Stimulated activated CD8-positive, alpha-beta memory T cell treated with anti-CD3 and anti-CD28 coated beads, Interleukin-2, amount 100 ng/mL, for 1 hour (primary cell): Measurements from ENCODE around the gene DSCAM.
"Not testable (repeated sequence)": the region's sequence is repeated elsewhere in the genome, so short reads cannot be mapped to it uniquely, and the experiment has no call there.

Experiments
- DNase-seq, 2 donors: peaks; one replicate each; pipeline ENCODE4 v3.0.0-alpha.2; 2020; ENCODE audit warnings: low read depth in 2 of 2

Gene DSCAM

DNA sequence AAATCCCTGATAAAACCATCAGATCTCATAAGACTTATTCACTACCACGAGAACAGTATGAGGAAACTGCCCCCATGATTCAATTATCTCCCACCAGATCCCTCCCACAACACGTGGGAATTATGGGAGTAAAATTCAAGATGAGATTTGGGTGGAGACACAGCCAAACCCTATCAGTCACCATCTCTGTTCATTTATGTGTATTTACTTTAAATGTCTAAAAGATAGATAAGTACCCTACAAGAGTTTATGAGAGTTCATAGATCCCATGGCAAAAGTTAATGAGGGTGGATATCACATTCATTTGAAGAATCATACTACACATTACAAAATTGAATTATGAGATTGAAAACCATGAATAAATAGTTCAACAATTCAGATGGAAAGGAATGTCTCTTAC lies 526.2 kb downstream of the DSCAM start:
- not testable (repeated sequence) for DNase-seq

DNA sequence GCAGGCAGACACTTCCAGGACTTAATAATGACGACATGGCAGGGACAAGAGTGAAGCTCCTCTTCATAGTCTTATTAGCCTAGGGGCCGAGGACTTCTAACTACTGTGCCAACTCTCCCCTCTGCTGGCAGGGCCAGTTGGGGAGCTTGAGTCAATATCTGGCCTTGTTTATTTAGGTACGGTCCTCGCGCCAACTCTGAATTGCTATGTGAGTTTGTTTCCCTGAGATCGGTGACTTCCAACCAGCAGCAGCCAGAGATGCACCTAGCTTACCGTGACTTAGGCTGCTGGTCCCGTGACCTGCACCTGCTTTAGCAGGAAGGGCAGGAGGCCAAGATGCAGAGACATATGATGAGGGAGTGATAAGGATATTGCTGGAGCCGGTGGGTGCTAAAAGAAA lies 528.6 kb downstream of the DSCAM start:
- no peak for DNase-seq

GRCh38 chr21:40316104-40316503 lies 530.9 kb downstream of the DSCAM start:
- no peak for DNase-seq

GRCh38 chr21:40315626-40316025 lies 531.3 kb downstream of the DSCAM start:
- DNase-seq: no peak

- no peak for DNase-seq
Observed at GRCh38 chr21:40313260-40313659, 533.7 kb downstream of the DSCAM start.

GRCh38 chr21:40300300-40300699 lies 546.7 kb downstream of the DSCAM start:
- no peak for DNase-seq

DNA sequence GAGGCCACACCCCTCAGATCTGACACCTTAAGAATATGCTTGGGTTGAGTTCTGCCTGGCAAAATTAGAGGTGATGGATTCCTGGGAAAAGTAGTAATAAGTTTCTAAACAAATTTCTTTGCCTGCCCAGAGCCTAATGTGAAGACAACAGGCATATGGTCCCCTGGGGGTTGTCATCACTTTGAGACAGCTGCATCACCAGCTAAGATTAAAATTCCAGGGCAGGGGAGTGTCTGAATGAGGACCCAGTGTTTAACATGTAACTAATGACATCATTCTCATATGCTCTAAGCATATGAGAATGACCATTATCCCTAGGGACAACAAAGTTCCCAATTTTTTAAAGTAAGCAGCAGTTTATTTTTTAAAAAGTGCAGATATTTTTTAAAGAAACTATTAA lies 547.5 kb downstream of the DSCAM start:
- no peak for DNase-seq

DNA sequence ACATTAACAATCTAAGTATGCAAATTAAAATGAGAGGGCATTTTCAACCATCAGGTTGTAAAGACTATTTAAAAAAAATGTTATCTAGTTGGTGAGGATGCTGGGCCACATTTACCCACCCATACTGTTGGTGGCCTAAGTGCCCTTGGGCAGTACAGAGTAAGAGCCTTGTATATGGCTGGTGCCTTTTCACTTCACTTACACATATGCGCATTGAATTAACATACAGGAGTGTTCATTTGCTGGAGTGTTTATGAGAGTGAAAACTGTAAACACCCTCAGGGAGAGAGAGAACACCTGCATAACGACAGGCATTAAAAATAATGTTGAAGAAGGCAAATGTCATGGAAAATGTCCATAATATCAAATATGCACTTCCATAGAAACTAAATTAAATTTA lies 552.6 kb downstream of the DSCAM start:
- DNase-seq: no peak

DNA sequence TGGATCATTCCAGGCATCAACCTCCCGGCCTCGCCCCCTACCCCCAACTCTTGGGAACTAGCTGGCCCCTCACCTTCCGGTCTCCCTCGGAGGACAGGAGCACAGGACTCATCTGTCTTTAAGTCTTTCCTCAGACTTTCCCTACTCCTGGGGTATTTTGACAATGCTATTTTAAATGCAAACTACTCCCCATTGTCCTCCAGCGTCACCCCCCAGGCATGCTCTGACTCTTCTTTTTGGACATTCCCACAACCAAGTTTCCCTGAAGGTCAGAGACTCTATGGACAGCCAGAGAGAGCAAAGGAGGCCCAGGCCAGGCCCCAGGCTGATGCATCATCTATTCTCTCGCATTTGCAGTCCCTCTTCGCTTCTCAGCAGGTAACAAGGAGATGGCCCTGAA lies 555.4 kb downstream of the DSCAM start:
- DNase-seq: no peak

GRCh38 chr21:40284409-40284808 lies 562.5 kb downstream of the DSCAM start:
- no peak for DNase-seq

GRCh38 chr21:40282912-40283886 lies 563.8 kb downstream of the DSCAM start:
- no peak for DNase-seq

DNA sequence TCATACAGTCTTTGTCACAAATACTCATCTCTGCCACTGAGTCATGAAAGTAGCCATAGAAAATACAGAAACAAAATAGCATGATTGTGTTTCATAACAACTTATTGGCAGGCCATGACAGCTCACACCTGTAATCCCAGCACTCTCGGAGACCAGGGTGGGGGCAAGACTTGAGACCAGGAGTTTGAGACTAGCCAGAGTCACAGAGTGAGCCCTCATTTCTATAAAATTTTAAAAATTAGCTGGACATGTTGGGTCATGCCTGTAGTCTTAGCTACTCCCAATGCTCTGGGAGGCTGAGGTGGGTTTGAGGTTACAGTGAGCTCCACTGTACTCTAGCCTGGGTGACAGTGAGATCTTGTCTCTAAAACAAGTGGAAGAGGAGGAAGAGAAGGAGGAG lies 568.6 kb downstream of the DSCAM start:
- DNase-seq: no peak

DNA sequence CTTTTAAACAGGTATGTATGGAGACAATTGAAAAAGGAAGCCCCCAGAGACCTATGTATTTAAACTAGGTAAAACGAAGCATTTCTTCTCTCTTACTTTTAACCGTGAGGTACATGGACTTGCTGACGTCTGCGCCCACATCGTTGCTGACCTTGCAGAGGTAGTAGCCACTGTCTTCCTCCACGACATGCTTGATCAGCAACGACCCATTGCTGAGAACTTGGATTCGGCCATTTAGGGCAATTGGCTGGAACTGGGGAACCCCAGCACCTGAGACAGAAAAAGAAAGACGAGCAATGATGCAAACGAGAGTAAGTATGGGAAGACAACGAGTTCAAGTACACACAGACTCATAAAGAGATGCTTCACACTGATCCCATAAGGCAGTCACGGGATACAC lies 571.0 kb downstream of the DSCAM start:
- DNase-seq: no peak

DNA sequence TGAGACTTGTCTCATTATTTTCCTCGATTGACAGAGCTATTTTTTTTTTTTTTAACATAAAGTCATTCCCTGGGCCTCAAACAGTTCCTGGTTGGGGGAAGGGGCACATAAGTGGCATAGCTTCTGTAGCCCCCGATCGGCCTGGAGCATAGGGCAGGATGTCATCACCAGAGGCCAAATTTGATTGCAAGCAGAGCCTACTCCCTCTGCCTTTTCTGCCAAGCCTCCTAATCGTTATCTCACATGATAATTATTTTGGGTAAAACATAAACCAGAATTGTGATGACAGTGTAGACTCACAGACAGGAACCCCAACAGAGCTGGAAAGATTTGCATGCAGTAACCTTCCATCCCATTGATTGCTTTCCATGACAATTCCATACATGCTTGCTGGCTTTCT lies 574.9 kb downstream of the DSCAM start:
- no peak for DNase-seq

DNA sequence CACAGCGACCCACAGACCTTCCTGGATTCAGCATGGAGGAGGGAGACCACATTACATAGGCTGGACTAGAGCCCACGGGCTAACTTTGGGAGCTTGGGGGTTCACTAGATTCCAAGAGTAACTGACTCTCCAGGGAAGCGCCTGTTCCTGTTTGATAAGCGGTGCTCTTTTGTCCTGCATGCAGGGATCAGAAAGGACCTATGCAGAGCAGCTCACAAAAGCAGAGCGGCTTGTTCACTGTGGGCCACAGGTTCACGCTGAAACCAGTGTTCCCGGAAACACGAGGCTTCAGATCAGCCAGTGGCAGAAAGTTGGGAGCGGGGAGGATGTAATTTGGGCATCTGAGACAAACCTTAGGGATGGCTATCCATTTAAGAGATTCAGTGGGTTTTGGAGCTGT lies 575.8 kb downstream of the DSCAM start:
- DNase-seq: no peak

- DNase-seq: no peak
Observed at GRCh38 chr21:40270047-40270446, 576.9 kb downstream of the DSCAM start.

DNA sequence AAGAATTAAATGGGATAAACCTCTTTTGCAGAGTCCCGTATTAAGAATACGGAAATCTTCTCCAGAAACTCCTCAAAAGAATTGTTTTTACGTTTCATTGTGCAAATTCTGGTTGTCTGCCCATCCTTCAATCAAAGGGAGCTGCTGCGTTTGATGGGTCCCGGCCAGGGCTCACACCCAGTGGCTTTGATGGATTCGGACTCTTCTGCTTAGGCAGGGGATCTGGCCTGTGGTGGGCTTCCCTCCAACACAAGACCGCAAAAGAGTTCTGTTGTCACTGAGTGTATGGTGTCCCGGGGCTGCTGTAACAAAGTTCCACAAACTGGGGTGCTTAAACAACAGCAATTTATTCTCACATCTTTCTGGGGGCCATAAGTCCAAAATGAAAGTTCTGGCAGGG lies 577.7 kb downstream of the DSCAM start:
- no peak for DNase-seq

DNA sequence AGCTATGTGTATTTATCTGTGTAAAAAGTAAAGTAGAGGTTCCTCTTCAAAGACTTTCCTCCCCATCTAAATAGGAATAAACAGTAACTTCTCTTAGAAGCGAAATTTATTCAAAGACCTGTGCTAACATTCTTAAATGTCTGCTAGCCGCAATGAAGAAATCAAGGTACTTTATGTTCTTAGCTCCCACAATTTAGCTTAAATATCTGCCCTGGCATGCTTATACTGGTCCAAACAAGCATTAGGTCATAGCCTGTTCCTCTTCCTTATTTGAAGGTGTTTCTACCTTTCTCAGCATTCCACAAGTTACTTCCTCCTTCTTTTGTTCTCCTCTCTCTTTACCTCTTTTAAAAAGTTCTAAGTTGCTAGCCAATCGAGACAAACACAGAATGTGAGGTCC lies 588.5 kb downstream of the DSCAM start:
- not testable (repeated sequence) for DNase-seq

- DNase-seq: no peak
Observed at GRCh38 chr21:40257342-40257741, 589.6 kb downstream of the DSCAM start.

DNA sequence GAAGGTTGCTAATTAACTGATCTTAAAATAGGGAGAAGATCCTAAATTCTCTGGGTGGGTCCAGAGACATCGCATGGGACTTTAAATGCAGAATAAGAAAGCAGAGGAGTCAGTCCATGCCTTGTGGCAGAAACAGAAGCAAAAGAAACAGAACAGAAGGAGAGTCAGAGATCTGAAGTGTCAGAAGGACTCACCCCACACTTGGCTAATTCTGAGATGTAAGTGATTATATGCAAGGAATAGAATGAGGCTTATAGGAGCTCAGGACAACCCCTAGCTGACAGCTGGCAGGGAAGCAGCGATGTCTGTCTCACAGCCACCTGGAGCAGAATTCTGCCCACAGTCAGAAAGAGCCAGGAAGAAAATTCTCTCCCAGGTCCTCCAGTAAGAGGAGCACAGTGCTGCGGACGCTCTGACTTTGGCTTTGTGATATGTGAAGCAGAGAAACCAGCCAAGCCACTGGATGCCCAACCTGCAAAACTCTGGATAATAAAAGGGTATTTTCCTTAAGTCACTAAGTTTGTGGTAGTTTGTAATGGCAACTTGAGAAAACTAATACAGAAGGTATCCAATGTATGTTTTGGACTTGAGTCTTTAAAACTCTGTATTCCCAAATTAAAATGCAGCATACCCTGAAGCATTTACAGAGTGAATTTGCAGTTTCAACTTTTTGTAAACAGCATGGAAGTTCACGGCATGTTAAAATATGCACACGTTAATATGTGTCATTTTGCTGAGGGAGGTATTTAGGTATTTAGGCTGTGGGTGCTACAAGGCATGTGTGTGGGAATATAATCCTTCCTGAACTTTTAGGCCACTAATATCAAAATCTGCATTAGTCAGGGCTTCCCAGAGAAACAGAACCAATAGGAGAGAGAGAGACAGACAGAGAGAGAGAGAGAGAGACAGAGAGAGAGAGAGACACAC lies 591.2 kb downstream of the DSCAM start:
- DNase-seq: no peak

GRCh38 chr21:40254540-40255465 lies 592.2 kb downstream of the DSCAM start:
- DNase-seq: no peak

DNA sequence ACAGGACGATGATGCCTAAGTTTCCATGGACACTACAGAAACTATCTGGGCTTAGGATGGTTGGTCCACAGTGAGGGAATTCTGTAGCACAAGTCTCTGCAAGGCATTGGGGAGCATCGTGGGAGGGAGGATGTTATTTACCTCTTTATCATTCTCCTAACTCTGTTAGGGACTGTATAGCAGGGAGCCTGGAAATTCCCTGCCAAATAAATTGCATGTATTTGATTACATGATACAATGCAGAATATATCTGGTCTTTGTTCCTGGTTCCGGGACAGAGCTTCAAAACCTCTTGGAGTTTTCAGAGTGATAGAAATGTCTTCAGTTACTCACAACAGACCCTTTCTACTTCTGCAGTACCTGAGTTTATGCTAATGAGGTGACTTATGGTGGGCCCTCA lies 593.8 kb downstream of the DSCAM start:
- no peak for DNase-seq
